Left lung (tissue), 10 donors: ENCODE data around the gene ZFP57. TPM values are rescaled to one million over a fixed set of nuclear protein-coding genes. Genes with fewer than 3 reads are reported as not detected.

Experiments used
- ATAC-seq: fragments of 200-7000 bp; cut with Tn5 transposase; one replicate; pipeline ENCODE4 v1.9.1; 2020; ENCODE audit warnings: moderate library complexity
- DNase-seq, 4 donors: peaks; one replicate each; pipeline ENCODE4 v3.0.0-alpha.2; 2013 to 2020
- H3K27ac ChIP-seq, 2 donors: fragments of 200-600 bp; sonication (generic) in 1 of 2; one replicate each; pipeline versions ENCODE4 v1.5.0 to v1.8.0; 2020 to 2021
- H3K27me3 ChIP-seq, 2 donors: fragments of 200-600 bp; sonication (generic) in 1 of 2; one replicate each; pipeline versions ENCODE4 v1.5.0 to v1.8.0; 2020 to 2021
- H3K36me3 ChIP-seq, 2 donors: fragments of 200-600 bp; sonication (generic) in 1 of 2; one replicate each; pipeline versions ENCODE4 v1.5.0 to v1.8.0; 2020 to 2021
- H3K4me1 ChIP-seq, 2 donors: fragments of 200-600 bp; one replicate each; pipeline ENCODE4 v1.8.0; 2021
- H3K4me3 ChIP-seq, 2 donors: fragments of 200-600 bp; sonication (generic) in 1 of 2; one replicate each; pipeline versions ENCODE4 v1.5.0 to v1.8.0; 2020 to 2021; ENCODE audit warnings: mild to moderate bottlenecking in 1 of 2
- H3K9me3 ChIP-seq, 2 donors: fragments of 200-600 bp; sonication (generic) in 1 of 2; one replicate each; pipeline versions ENCODE4 v1.5.0 to v1.8.0; 2020 to 2021
- intact Hi-C, 2 donors: fragments of 100-400 bp; cut with DNase I; formaldehyde crosslinking; loops; one replicate each; pipeline versions ENCODE4 v1.11.2 to v1.14.2; 2022
- polyA plus RNA-seq, 6 donors: library from polyadenylated mRNA; unstranded; fragments of 120-200 nt; gene quantifications; one replicate each; pipeline ENCODE4 v1.2.1, GENCODE V29; 2013; ENCODE audit not compliant: insufficient read length in 6 of 6
- total RNA-seq, 2 donors: library from RNA; stranded (reverse); fragmentation: NEBNext Ultra II Directional; extraction: Animal tissue kit (Norgen Biotek cat#: 25700); gene quantifications; one replicate each; pipeline ENCODE4 v1.2.1, GENCODE V29; 2021
- TF ChIP-seq, protein P1 (sequence below), 2 donors: fragments of 200-600 bp; sonication (generic) in 1 of 2; IDR thresholded peaks; one replicate each; pipeline versions ENCODE4 v1.5.0 to v1.8.0; 2021; ENCODE audit warnings: antibody characterized with exemption in 2 of 2
- donor health status: DM: no; HTN: yes; CAD: no.
- donor health status: DM: no; HTN: no; CAD: no.

Gene ZFP57
- total and polyA plus RNA-seq, 8 donors = 0.61 to 0.68 TPM; not detected in 6

DNA sequence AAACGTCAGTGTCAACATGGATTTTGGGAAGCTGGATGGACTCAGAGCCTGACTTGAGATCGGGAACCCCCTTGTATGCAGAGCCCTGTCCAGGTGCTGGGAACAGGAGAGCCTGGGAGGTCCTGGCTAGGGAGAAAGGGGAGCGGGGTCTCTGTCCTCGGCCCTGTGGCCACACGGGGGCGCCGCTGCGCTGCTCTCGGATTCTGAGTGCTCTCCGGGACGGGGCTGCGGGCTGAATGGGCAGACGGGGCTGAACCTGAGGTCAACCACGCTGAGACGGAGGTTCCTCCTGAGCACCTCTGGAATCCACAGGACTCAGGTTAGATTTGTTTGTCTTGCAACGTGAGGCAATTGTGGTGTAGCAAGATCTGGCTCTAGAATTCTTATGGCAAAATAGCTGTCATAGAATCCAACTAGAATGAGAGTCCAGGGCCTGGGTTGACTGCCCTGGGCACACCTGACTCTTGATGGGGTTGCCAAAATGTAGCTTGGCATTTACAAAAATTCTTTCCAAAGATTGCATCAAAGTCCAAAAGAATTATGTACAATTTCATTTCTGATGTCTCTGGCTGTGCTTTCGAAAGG, 21.7 kb upstream of the ZFP57 start:
- Histone ChIP-seq H3K27ac (no peak overlapping the region), H3K9me3 (no peaks in the 10 kb centered on the region), H3K4me3 (no peak overlapping the region), H3K36me3 (no peaks in the 10 kb centered on the region), H3K27me3 (peaks cover 0 to 36% of the 10 kb centered on the region in 2 donors), H3K4me1 (peaks cover 0 to 3% of the 10 kb centered on the region in 2 donors)
- TF ChIP-seq, protein P1, sequence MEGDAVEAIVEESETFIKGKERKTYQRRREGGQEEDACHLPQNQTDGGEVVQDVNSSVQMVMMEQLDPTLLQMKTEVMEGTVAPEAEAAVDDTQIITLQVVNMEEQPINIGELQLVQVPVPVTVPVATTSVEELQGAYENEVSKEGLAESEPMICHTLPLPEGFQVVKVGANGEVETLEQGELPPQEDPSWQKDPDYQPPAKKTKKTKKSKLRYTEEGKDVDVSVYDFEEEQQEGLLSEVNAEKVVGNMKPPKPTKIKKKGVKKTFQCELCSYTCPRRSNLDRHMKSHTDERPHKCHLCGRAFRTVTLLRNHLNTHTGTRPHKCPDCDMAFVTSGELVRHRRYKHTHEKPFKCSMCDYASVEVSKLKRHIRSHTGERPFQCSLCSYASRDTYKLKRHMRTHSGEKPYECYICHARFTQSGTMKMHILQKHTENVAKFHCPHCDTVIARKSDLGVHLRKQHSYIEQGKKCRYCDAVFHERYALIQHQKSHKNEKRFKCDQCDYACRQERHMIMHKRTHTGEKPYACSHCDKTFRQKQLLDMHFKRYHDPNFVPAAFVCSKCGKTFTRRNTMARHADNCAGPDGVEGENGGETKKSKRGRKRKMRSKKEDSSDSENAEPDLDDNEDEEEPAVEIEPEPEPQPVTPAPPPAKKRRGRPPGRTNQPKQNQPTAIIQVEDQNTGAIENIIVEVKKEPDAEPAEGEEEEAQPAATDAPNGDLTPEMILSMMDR (IDR thresholded peaks at IDR 0.05) = peak in 1 of 2 donors; percentile 86
- intact Hi-C loops = loop anchor here in 1 of 2 donors (10.0 kb wide), 1 partner anchor 132 kb away; no protein-coding TSS in a partner anchor
- ATAC-seq (peak; percentile 73), DNase-seq (peak in 3 of 4 donors; percentile 36 to 98 (median 40))

DNA sequence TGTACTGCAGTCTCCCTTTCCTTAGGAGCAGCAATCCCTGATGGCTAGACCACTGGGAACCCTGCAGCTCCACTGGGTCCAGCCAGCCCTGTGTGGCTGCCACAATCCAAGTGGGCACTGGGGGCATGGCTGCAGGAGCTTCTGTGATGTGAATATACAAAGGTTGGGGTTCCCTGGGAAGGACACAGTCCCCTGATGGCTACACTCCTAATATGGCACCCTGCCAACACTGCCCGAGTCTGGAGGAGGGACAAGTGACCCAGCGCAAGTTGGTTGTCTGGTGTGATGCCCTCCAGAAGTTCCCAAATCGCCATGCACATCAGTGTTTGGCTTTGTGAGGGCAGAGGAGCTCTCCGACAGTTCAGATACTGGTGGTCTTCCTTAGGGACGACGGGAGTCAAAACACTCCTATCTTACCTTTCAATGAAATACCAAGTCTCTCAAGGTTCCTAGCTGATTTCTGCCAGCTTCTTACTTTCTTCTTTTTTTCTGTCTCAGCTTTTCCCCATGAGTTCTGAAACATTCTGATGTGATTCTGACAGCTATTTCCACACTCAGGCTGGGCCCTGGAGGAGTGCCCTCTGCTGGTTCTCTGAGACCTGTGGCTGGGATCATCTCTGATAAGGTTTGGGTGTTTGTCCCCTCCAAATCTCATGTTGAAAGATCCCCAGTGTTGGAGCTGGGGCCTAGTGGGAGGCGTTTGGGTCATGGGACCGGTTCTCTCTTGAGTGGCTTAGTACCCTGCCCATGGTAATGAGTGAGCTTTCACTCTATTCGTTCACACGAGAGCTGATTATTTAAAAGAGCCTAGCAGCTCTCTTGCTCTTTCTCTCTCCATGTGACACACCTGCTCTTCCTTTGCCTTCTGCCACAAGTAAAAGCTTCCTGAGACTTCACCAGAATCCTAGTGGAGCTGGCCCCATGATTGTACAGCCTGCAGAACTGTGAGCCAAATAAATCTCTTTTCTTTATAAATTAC, 15.5 kb upstream of the ZFP57 start:
- ATAC-seq = peak; percentile 43
- no peaks in the 10 kb centered on the region for H3K36me3 ChIP-seq
- H3K27me3 ChIP-seq = peaks cover 0 to 4% of the 10 kb centered on the region in 2 donors
- TF ChIP-seq, protein P1 (IDR thresholded peaks at IDR 0.05) = peak in 1 of 2 donors; percentile 25
- no peak overlapping the region for H3K27ac ChIP-seq
- H3K4me1 ChIP-seq = no peaks in the 10 kb centered on the region
- H3K9me3 ChIP-seq = peaks cover 0 to 5% of the 10 kb centered on the region in 2 donors
- no peak overlapping the region for H3K4me3 ChIP-seq
- peak in 1 of 4 donors; percentile 8 for DNase-seq
- intact Hi-C loops = no loop called here

DNA sequence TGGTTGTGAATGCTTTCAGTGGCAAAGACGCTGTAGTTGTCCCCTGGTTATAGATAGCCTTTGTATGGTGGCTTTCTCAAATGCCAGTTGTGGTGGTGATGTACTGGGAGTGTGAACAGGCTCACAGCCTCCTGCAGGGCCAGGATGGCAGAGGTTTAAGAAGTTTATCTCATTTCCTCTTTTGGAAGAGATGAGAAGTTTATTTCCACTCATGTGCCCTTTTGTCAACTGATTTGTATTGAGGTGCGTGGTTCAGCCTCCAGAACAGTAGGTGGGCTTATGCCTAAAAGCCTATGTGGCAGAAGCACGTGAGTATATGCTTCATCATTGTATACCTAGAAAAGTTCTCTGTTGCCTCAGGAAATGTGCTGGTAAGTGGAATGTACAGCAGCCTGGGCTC, 13.7 kb upstream of the ZFP57 start:
- Histone ChIP-seq H3K4me3 (no peak overlapping the region), H3K27me3 (no peaks in the 10 kb centered on the region), H3K9me3 (peaks cover 0 to 5% of the 10 kb centered on the region in 2 donors), H3K36me3 (no peaks in the 10 kb centered on the region), H3K27ac (no peak overlapping the region), H3K4me1 (no peaks in the 10 kb centered on the region)
- ATAC-seq = no peak
- TF ChIP-seq, protein P1 (IDR thresholded peaks at IDR 0.05) = no peak
- no peak for DNase-seq
- intact Hi-C loops = no loop called here

DNA sequence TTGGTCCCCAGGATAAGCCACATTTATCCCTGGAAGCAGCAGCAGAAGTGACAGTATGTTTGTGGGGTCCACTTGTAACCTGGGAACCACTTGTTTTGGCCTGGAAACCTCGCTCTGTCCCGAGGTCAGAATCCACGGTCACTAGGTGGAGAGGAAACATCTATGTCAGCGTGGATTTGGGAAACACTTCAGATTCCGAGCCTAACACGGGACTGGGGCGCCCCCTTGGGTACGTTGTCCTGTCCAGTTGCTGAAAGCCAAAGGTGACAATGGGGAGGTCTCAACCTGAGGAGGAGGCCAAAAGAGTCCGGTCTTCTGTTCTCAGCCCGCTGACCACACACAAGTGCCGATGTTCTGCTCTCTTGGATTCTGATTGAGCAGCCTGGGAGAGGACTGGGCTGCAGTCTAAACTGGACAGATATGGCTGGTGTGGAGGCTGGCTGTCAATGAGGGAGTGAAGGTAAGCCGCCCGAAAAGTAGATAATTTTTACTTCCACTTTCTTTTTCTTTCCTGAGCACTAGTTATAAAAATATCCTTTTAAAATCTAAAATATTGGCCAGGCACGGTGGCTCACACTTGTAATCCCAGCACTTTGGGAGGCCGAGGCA, 4.9 kb upstream of the ZFP57 start:
- ATAC-seq (no peak), DNase-seq (no peak)
- Histone ChIP-seq H3K4me3 (no peak overlapping the region), H3K36me3 (no peaks in the 10 kb centered on the region), H3K27ac (no peak overlapping the region), H3K4me1 (no peaks in the 10 kb centered on the region), H3K9me3 (no peaks in the 10 kb centered on the region), H3K27me3 (peaks cover 0 to 17% of the 10 kb centered on the region in 2 donors)
- intact Hi-C loops = no loop called here
- TF ChIP-seq, protein P1 (IDR thresholded peaks at IDR 0.05) = no peak
